Glutamatergic neuron (in vitro differentiated cells): ENCODE measurements around the gene WDR90. TPM values are rescaled to one million over a fixed set of nuclear protein-coding genes. Genes with fewer than 3 reads are reported as not detected.

ENCODE experiments used
- DNase-seq: peaks from one replicate; pipeline ENCODE4 v3.0.0; 2022
- H3K27ac Mint-ChIP-seq: one replicate; pipeline ENCODE4 v1.8.0; 2020; ENCODE audit warnings: mild to moderate bottlenecking, mixed read lengths, inconsistent platforms; ENCODE audit not compliant: unreplicated experiment
- H3K27me3 Mint-ChIP-seq: one replicate; pipeline ENCODE4 v1.8.0; 2020; ENCODE audit warnings: mild to moderate bottlenecking, moderate library complexity, mixed read lengths, inconsistent platforms; ENCODE audit not compliant: unreplicated experiment
- H3K36me3 Mint-ChIP-seq: one replicate; pipeline ENCODE4 v1.8.0; 2020; ENCODE audit warnings: mild to moderate bottlenecking, mixed read lengths, inconsistent platforms; ENCODE audit not compliant: unreplicated experiment
- H3K4me1 Mint-ChIP-seq: one replicate; pipeline ENCODE4 v1.8.0; 2020; ENCODE audit warnings: mild to moderate bottlenecking, low read depth, mixed read lengths, inconsistent platforms; ENCODE audit not compliant: unreplicated experiment
- H3K4me3 Mint-ChIP-seq: one replicate; pipeline ENCODE4 v1.8.0; 2020; ENCODE audit warnings: mild to moderate bottlenecking, mixed read lengths, inconsistent platforms; ENCODE audit not compliant: unreplicated experiment
- H3K9me3 Mint-ChIP-seq: one replicate; pipeline ENCODE4 v1.8.0; 2020; ENCODE audit warnings: mild to moderate bottlenecking, moderate library complexity, mixed read lengths, inconsistent platforms; ENCODE audit not compliant: unreplicated experiment
- total RNA-seq: library from RNA; stranded (reverse); fragmentation: NEBNext Ultra II Directional; extraction: Animal tissue kit (Norgen Biotek cat#: 25700); gene quantifications from one replicate; pipeline ENCODE4 v1.2.1, GENCODE V29; 2021; ENCODE audit not compliant: unreplicated experiment
- TF ChIP-seq, protein P1 (sequence below): fragments of 200-600 bp; sonication (generic); IDR thresholded peaks from one replicate; pipeline ENCODE4 v1.5.0; 2021; ENCODE audit not compliant: partially characterized antibody, unreplicated experiment

Gene WDR90
- total RNA-seq, 1 donor from 2014 or later, result 24.6 TPM

DNA sequence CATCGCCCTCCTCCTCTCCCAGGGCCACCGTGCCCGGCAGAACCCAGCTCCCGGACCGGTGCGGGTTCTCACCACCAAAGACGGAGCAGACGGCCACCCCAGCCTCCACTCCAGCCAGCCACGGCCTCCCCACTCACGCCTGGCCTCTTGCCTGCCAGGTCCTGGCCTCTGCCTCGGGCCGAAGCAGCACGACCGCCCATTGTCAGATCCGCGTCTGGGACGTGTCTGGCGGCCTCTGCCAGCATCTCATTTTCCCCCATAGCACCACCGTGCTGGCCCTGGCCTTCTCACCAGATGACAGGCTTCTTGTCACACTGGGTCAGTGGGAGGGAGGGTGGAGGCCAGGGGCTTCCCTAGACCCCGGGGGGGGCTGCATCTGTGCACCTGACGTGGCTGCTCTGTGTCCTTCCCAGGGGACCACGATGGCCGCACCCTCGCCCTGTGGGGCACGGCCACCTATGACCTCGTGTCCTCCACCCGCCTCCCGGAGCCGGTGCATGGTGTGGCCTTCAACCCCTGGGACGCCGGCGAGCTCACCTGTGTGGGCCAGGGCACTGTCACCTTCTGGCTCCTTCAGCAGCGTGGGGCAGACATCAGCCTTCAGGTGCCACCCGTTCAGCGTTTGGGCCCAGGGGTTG, 12.1 kb downstream of the WDR90 start:
- no peaks in the 10 kb centered on the region for H3K36me3 Mint-ChIP-seq
- TF ChIP-seq, protein P1, sequence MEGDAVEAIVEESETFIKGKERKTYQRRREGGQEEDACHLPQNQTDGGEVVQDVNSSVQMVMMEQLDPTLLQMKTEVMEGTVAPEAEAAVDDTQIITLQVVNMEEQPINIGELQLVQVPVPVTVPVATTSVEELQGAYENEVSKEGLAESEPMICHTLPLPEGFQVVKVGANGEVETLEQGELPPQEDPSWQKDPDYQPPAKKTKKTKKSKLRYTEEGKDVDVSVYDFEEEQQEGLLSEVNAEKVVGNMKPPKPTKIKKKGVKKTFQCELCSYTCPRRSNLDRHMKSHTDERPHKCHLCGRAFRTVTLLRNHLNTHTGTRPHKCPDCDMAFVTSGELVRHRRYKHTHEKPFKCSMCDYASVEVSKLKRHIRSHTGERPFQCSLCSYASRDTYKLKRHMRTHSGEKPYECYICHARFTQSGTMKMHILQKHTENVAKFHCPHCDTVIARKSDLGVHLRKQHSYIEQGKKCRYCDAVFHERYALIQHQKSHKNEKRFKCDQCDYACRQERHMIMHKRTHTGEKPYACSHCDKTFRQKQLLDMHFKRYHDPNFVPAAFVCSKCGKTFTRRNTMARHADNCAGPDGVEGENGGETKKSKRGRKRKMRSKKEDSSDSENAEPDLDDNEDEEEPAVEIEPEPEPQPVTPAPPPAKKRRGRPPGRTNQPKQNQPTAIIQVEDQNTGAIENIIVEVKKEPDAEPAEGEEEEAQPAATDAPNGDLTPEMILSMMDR, result peak; percentile 34
- DNase-seq, result no peak
- H3K4me1 Mint-ChIP-seq, result peaks cover 1% of the 10 kb centered on the region
- no peak overlapping the region for H3K4me3 Mint-ChIP-seq
- peaks cover 5% of the 10 kb centered on the region for H3K27me3 Mint-ChIP-seq
- H3K27ac Mint-ChIP-seq, result no peak overlapping the region
- H3K9me3 Mint-ChIP-seq, result peaks cover 2% of the 10 kb centered on the region

DNA sequence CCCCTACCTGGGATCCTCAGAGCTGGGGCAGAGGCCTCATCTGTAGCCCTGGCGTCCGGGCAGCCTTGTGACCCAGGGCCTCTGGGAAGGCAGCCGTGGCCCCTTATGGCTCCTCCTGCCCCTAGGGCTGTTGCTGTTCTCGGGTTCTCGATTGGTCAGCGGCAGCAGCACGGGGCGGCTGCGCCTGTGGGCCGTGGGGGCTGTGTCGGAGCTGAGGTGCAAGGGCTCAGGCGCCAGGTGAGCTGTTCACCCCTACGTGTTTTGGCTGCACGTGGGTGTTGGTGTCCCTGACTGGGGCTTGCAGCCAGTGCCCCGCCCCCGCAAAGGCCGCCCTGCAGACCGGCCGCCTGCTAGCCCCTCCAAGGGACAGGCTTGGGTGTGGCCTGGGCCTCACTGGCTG, 12.9 kb downstream of the WDR90 start:
- Mint-ChIP-seq H3K27ac (no peak overlapping the region), H3K36me3 (no peaks in the 10 kb centered on the region), H3K27me3 (peaks cover 5% of the 10 kb centered on the region), H3K4me3 (no peak overlapping the region), H3K9me3 (peaks cover 2% of the 10 kb centered on the region), H3K4me1 (peaks cover 1% of the 10 kb centered on the region)
- TF ChIP-seq, protein P1, result no peak
- DNase-seq, result no peak

DNA sequence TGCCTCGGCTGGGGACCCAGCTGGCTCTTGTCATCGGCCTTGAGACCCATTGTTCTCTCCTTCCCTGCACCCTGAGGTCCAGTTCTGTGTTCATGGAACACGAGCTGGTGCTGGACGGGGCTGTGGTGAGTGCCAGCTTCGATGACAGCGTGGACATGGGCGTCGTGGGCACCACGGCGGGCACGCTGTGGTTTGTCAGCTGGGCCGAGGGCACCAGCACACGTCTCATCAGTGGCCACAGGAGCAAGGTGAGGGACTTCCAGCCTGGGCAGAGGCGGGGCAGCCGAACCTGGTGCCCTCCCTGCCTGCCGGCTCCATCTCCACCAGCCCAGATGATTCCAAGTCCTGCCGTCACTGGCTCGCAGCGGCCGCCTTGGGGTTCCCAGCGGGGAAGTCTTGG, 13.4 kb downstream of the WDR90 start:
- Mint-ChIP-seq H3K9me3 (peaks cover 2% of the 10 kb centered on the region), H3K4me1 (peaks cover 2% of the 10 kb centered on the region), H3K27me3 (peaks cover 5% of the 10 kb centered on the region), H3K27ac (no peak overlapping the region), H3K4me3 (no peak overlapping the region), H3K36me3 (no peaks in the 10 kb centered on the region)
- TF ChIP-seq, protein P1, result no peak
- DNase-seq, result no peak

DNA sequence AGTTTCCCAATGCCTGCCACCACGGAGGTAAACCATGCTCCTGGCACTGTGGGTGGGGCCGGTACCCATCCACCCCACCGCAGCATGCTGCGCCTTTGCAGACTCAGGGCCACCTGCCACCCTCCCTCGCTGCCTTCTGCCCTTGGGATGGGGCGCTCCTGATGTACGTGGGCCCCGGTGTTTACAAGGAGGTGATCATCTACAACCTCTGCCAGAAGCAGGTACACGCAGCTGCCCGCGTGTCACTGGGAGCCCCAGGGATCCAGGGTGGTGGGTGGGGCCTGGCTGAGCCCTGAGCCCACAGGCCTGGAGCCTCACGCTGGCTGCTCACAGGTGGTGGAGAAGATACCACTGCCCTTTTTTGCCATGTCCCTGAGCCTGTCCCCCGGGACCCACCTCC, 17.4 kb downstream of the WDR90 start:
- TF ChIP-seq, protein P1, result no peak
- Mint-ChIP-seq H3K36me3 (no peaks in the 10 kb centered on the region), H3K9me3 (peaks cover 2% of the 10 kb centered on the region), H3K4me3 (no peak overlapping the region), H3K27me3 (peaks cover 7% of the 10 kb centered on the region), H3K27ac (no peak overlapping the region), H3K4me1 (peaks cover 3% of the 10 kb centered on the region)
- DNase-seq, result no peak

DNA sequence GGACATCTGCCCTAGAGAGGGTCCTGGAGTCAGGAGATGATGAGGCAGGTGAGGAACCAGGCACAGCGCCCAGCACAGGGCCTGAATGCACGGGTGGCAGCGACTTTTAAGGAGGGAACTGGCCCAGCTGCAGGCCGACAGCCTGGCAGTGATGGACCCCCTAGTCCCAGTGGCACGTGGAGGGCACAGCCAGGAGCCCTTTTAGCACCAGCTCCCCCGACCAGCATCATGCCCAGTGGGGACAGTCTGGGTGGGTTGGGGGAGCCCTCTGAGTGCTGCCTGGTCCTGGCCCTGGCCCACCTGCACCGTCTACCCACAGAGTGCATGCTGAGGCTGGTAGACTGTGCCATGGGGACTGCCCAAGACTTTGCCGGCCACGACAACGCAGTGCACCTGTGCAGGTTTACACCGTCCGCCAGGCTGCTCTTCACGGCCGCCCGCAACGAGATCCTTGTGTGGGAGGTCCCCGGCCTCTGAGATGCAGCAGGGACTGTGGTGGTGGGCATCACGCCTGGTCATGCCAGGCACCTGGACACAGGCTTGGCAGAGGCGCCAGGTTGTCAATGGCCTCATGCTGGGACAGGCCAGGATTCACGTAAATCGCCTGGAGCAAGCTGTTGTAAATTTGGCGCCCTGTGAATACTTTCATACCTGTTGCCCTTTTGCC, 18.1 kb downstream of the WDR90 start:
- TF ChIP-seq, protein P1, result no peak
- Mint-ChIP-seq H3K9me3 (peaks cover 2% of the 10 kb centered on the region), H3K4me1 (peaks cover 3% of the 10 kb centered on the region), H3K27me3 (peaks cover 7% of the 10 kb centered on the region), H3K27ac (peak overlapping the region; percentile 76), H3K36me3 (no peaks in the 10 kb centered on the region), H3K4me3 (no peak overlapping the region)
- no peak for DNase-seq
